Esophagus muscularis mucosa (tissue), 4 donors: Measurements from ENCODE around the gene FDXR. TPM values are rescaled to one million over a fixed set of nuclear protein-coding genes. Genes with fewer than 3 reads are reported as not detected.

Experiments
- DNase-seq: peaks from one replicate; pipeline ENCODE4 v3.0.0-alpha.2; 2017; ENCODE audit errors: extremely low spot score
- H3K27ac ChIP-seq, 4 donors: fragments of 200-600 bp; sonication (generic); replicated peaks in 1 of 4; 1 replicate in 3 of 4; 2 replicates in 1 of 4; pipeline ENCODE4 v1.5.1; 2016 to 2019; ENCODE audit warnings: mild to moderate bottlenecking in 1 of 4
- H3K27me3 ChIP-seq, 4 donors: fragments of 200-600 bp; sonication (generic); one replicate each; pipeline versions ENCODE4 v1.5.1 to v1.6.0; 2016 to 2019
- H3K36me3 ChIP-seq, 4 donors: fragments of 200-600 bp; sonication (generic); one replicate each; pipeline ENCODE4 v1.5.1; 2016 to 2019
- H3K4me1 ChIP-seq, 4 donors: fragments of 200-600 bp; sonication (generic); one replicate each; pipeline ENCODE4 v1.5.1; 2016 to 2019
- H3K4me3 ChIP-seq, 4 donors: fragments of 200-600 bp; sonication (generic); 1 replicate in 2 of 4; 2 replicates in 2 of 4; pipeline ENCODE4 v1.5.1; 2016 to 2019; ENCODE audit warnings: mild to moderate bottlenecking in 4 of 4, moderate library complexity in 1 of 4
- H3K9me3 ChIP-seq, 4 donors: fragments of 200-600 bp; sonication (generic); 1 replicate in 3 of 4; 2 replicates in 1 of 4; pipeline ENCODE4 v1.5.1; 2016 to 2019
- EP300 ChIP-seq: sonication (generic); formaldehyde crosslinking; IDR thresholded peaks from one replicate; pipeline ENCODE4 v1.6.1; 2017; ENCODE audit warnings: antibody characterized with exemption
- POLR2A ChIP-seq: fragments of 450-650 bp; IDR thresholded peaks from one replicate; pipeline ENCODE4 v1.6.1; 2017; ENCODE audit warnings: antibody characterized with exemption, moderate library complexity, mild to moderate bottlenecking, low read depth
- POLR2AphosphoS5 ChIP-seq, 2 donors: sonication (generic); formaldehyde crosslinking; IDR thresholded peaks; one replicate each; pipeline ENCODE4 v1.6.1; 2017; ENCODE audit warnings: antibody characterized with exemption in 2 of 2
- WGBS: methylation state at CpG from one replicate; pipeline ENCODE4 v1.1.5; 2018; 5-methylcytosine and 5-hydroxymethylcytosine counted together
- intact Hi-C: fragments of 100-400 bp; cut with DNase I; formaldehyde crosslinking; loops from one replicate; pipeline ENCODE4 v1.15.1; 2023
- total RNA-seq, 4 donors: library from RNA; depleted of rRNA; stranded (reverse); fragments of >200 nt; gene quantifications; one replicate each; pipeline versions ENCODE4 v1.1.0 to v1.2.1, GENCODE V29; 2016
- TF ChIP-seq, protein P1 (sequence below), 3 experiments: fragments of 200-600 bp in 2 of 3; fragments of 450-650 bp in 1 of 3; sonication (generic) in 2 of 3; IDR thresholded peaks; one replicate each; pipeline ENCODE4 v1.5.1; 2017 to 2019; ENCODE audit warnings: antibody characterized with exemption in 3 of 3, mild to moderate bottlenecking in 2 of 3, moderate library complexity in 1 of 3

Gene FDXR
- total RNA-seq, 4 donors from 2014 or later, result 4.9 to 10.6 (median 7.0) TPM

DNA sequence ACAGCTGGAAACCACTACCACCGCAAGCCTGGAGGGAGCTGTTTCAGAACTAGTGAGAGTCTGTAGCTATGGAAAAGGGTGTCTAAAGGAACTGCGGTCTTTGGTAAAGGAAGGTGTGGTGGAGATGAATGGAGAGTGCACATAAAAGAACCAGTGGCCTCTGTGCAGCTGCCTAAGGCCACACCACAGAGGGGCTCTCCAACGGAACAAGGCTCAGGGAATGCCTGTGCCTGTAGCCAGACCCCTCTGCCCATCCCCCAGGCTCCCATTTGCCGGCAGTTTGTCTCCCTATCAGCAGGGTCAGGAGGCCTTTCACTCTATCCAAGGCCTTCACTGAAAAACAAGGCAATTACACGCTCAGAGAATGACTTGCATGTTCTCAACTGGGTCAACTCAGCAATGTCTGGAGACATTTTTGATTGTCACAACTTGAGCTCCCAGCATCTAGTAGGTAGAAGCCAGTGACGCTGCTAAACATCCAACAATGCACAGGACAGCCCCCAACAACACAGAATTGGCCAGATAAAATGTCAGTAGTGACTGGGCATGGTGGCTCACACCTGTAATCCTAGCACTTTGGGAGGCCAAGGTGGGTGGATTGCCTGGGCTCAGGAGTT, 3.3 kb upstream of the FDXR start:
- Histone ChIP-seq H3K9me3 (no peaks in the 10 kb centered on the region), H3K4me3 (no peak overlapping the region), H3K36me3 (no peaks in the 10 kb centered on the region), H3K27ac (no peak overlapping the region), H3K4me1 (peaks cover 22 to 31% (median 25%) of the 10 kb centered on the region in 4 donors), H3K27me3 (peaks cover 0 to 29% (median 0%) of the 10 kb centered on the region in 4 donors)
- intact Hi-C loops, result loop anchor here (10.0 kb wide), 1 partner anchor 421 kb away; no protein-coding TSS in a partner anchor
- TF ChIP-seq, protein P1, sequence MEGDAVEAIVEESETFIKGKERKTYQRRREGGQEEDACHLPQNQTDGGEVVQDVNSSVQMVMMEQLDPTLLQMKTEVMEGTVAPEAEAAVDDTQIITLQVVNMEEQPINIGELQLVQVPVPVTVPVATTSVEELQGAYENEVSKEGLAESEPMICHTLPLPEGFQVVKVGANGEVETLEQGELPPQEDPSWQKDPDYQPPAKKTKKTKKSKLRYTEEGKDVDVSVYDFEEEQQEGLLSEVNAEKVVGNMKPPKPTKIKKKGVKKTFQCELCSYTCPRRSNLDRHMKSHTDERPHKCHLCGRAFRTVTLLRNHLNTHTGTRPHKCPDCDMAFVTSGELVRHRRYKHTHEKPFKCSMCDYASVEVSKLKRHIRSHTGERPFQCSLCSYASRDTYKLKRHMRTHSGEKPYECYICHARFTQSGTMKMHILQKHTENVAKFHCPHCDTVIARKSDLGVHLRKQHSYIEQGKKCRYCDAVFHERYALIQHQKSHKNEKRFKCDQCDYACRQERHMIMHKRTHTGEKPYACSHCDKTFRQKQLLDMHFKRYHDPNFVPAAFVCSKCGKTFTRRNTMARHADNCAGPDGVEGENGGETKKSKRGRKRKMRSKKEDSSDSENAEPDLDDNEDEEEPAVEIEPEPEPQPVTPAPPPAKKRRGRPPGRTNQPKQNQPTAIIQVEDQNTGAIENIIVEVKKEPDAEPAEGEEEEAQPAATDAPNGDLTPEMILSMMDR (IDR thresholded peaks at IDR 0.05), result no peak
- TF ChIP-seq POLR2A, result no peak
- no peak for TF ChIP-seq EP300
- no peak for TF ChIP-seq POLR2AphosphoS5 (IDR thresholded peaks at IDR 0.05)
- 42% methylated on average over 6 of the region's 6 CpGs for WGBS
- no peak for DNase-seq

DNA sequence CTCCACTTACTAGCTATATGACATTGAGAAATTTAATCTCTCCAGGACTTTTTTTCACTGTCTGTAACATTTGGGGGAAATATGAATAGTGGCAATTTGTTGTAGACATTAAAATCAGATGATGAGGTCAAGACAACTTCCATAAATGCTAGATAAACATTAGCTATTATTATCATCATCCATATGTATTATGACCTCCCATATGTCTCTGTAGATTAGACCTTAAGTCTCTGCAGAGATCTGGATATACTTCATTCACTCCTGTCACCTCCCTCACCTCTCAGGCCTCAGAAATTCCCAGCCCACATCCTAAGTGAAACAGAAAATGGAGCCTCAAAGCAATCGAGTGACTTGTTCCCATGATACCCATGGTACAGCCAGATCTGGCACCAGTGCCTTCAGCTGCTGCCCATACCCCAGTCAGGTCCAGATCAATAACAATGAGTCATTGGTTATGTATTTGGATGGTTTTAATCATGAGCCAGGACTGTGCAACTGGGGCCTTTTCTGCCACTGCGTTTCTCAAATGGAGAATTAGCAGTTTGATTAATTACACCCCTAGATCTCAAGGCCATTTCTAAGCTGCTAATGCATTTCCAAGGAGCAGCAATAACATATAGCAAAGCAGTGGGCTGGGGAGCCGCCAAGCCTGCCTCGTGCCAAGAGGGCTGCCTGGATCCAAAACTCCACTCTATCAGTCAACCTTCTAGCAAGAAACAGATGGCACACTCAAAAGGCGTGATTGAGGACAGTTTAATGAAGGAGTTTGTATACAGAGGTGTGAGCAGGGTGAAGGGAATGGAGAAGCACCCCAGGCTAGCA, 2.6 kb upstream of the FDXR start:
- Histone ChIP-seq H3K4me1 (peaks cover 22 to 34% (median 25%) of the 10 kb centered on the region in 4 donors), H3K36me3 (no peaks in the 10 kb centered on the region), H3K27me3 (peaks cover 0 to 21% (median 0%) of the 10 kb centered on the region in 4 donors), H3K9me3 (no peaks in the 10 kb centered on the region), H3K4me3 (no peak overlapping the region), H3K27ac (no peak overlapping the region)
- WGBS, result 30% methylated on average over 5 of the region's 5 CpGs
- intact Hi-C loops, result loop anchor here (10.0 kb wide), 1 partner anchor 421 kb away; no protein-coding TSS in a partner anchor
- TF ChIP-seq POLR2AphosphoS5 (IDR thresholded peaks at IDR 0.05) (no peak), POLR2A (no peak), EP300 (no peak)
- TF ChIP-seq, protein P1 (IDR thresholded peaks at IDR 0.05), result no peak
- no peak for DNase-seq

DNA sequence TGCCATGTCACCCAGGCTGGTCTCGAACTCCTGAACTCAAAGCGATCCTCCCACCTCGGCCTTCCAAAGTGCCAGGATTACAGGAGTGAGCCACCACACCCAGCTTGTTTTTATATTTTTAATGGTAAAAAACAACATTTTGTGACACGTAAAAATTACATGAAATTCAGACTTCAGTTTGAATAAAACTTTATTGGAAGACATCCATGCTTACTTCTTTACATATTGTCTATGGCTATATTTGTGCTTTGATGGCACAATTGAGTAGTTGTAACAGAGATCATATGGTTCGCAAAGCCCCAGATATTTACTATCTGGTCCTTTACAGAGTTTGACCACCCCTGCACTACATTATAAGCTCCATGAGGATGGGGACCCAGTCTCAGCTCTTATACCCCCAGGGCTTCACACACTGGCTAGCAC, 1.8 kb upstream of the FDXR start:
- intact Hi-C loops, result loop anchor here (10.0 kb wide), 1 partner anchor 420 kb away; no protein-coding TSS in a partner anchor
- 98% methylated on average over 5 of the region's 5 CpGs for WGBS
- no peak overlapping the region for H3K4me3 ChIP-seq
- peaks cover 0 to 20% (median 0%) of the 10 kb centered on the region in 4 donors for H3K27me3 ChIP-seq
- no peak overlapping the region for H3K27ac ChIP-seq
- no peaks in the 10 kb centered on the region for H3K36me3 ChIP-seq
- no peaks in the 10 kb centered on the region for H3K9me3 ChIP-seq
- no peak for DNase-seq
- TF ChIP-seq, protein P1 (IDR thresholded peaks at IDR 0.05), result no peak
- TF ChIP-seq EP300 (no peak), POLR2AphosphoS5 (IDR thresholded peaks at IDR 0.05) (no peak), POLR2A (no peak)
- peaks cover 22 to 34% (median 25%) of the 10 kb centered on the region in 4 donors for H3K4me1 ChIP-seq

DNA sequence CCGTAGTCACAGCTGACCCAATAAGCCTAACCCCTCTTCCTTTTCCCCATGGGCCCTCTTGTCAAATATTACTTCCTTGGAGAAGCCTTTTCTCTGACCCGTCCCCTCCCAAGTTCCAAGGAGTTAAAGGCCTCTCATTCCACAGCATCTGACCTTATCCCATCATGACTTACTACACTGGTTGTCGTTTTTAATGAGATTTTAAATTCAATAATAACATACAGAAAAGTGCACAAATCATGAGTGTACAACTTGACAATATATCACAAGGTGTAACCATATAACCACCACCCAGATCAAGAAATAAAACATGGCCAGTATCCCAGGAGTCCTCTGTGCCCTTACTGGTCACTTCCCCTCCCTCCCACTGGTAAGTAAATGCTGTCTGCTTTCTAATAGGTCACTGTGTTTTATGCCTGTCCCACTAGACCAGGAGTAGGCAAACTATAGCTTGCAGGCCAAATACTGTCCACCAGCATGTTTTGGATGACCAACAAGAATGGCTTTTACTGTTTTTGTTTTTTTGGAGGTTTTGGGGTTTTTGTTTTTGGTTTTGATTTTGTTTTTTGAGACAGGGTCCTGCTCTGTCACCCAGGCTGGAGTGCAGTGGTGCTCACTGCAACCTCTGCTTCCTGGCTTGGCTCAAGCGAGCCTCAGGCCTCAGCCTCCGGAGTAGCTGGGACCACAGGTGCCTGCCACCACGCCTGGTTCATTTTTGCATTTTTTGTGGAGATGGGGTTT, 1.2 kb upstream of the FDXR start:
- intact Hi-C loops, result loop anchor here (10.0 kb wide), 1 partner anchor 419 kb away; no protein-coding TSS in a partner anchor
- Histone ChIP-seq H3K27ac (peak overlapping the region; percentile 84 to 95 (median 90)), H3K4me3 (peak overlapping the region; percentile 62 to 69 (median 66)), H3K27me3 (peaks cover 0 to 14% (median 0%) of the 10 kb centered on the region in 4 donors), H3K36me3 (no peaks in the 10 kb centered on the region), H3K4me1 (peaks cover 22 to 34% (median 25%) of the 10 kb centered on the region in 4 donors), H3K9me3 (no peaks in the 10 kb centered on the region)
- TF ChIP-seq POLR2A (no peak), EP300 (no peak), POLR2AphosphoS5 (IDR thresholded peaks at IDR 0.05) (no peak)
- TF ChIP-seq, protein P1 (IDR thresholded peaks at IDR 0.05), result no peak
- 64% methylated on average over 6 of the region's 6 CpGs for WGBS
- DNase-seq, result no peak
